WI38 (cell line): ENCODE results near the gene UTS2R.

Experiments
- H3K4me3 ChIP-seq: 2 replicates; pipeline ENCODE4 v1.5.1; 2011; ENCODE audit warnings: low read depth, mild to moderate bottlenecking, control low read depth, low read length
- TF ChIP-seq, protein P1 (sequence below): IDR thresholded peaks from 2 replicates; pipeline ENCODE4 v1.5.1; 2012; ENCODE audit warnings: low read depth, mild to moderate bottlenecking, control low read depth, low read length

The UTS2R gene

DNA sequence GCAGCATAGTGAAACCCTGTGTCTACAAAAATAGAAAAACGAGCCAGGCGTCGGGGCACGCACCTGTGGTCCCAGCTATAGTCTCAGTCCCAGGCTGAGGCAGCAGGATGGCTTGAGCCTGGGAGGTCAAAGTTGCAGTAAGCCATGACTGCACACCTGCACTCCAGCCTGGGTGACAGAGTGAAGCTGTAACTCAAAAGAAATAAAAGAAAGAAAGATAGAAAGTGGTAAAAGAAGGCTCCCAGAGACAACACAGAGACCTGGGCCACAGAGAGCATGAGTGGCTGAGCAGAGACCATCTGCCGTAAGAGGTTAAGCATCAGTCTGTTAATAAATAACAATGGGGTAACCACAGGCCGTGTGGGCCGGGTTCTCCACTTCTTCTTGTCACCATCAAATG is 31.3 kb downstream of the UTS2R start:
- TF ChIP-seq, protein P1, sequence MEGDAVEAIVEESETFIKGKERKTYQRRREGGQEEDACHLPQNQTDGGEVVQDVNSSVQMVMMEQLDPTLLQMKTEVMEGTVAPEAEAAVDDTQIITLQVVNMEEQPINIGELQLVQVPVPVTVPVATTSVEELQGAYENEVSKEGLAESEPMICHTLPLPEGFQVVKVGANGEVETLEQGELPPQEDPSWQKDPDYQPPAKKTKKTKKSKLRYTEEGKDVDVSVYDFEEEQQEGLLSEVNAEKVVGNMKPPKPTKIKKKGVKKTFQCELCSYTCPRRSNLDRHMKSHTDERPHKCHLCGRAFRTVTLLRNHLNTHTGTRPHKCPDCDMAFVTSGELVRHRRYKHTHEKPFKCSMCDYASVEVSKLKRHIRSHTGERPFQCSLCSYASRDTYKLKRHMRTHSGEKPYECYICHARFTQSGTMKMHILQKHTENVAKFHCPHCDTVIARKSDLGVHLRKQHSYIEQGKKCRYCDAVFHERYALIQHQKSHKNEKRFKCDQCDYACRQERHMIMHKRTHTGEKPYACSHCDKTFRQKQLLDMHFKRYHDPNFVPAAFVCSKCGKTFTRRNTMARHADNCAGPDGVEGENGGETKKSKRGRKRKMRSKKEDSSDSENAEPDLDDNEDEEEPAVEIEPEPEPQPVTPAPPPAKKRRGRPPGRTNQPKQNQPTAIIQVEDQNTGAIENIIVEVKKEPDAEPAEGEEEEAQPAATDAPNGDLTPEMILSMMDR: no peak
- no peak overlapping the region for H3K4me3 ChIP-seq

DNA sequence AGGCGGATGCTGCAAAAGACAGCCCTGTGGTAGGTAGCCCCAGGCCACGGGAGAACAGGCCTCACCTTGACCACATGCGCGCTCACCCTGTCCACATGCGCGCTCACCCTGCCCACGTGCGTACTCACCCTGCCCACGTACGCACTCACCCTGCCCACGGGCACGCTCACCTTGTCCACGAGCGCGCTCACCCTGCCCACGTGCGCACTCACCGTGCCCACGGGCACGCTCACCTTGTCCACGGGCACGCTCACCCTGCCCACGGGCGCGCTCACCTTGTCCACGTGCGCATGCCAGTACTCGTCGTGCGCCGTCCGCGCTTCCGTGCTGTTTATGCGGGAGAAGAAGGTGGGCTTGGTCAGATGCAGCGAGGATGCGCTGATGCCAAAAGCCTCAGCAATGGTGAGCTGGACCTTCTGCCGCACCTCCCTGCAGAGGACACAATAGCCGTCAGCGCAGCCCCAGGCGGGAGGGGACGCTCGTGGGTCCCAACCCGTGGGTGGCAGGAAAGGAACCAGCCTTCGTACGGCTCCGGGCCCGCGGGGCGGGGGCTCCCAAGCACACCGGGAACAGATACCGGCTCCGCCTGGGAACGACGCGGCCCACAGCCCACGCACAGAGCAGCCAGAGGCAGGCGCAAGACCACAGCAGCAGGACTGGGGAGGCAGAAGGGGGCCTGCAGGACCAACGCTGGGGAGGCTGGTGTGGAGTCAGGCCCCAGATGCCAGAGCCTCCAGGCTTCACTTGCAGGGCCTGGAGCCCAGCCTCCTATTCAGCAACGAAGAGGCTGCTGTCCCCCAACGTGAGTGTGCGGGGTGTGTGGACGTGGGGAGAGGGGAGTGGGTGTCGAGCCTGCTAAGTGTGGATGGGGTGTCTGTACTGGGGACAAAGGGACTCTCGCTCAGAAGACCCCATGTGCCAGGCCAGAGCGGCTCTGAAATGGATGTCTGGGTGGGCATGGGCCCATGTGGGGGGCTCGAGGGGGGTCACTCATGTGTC is 32.4 kb downstream of the UTS2R start:
- no peak overlapping the region for H3K4me3 ChIP-seq
- TF ChIP-seq, protein P1: no peak

DNA sequence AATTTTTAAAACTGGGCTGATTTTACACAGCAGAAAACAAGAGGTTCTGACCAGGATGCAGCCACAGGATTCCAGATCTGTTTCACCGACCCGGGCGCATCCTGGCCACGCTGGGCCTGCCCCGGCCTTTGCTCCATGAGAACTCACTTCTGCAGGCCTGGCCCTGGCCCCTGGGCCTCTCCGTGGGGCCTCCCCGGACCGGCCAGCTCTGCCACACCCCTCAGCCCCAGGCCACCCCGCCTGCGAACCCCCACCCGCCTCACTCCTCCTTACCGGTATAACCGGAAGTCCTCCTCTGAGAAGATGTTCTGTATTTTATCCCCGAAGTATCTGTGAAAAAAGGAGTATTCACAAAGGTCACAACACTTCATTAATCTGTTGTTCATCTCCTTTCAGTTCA is 33.5 kb downstream of the UTS2R start:
- H3K4me3 ChIP-seq: no peak overlapping the region
- TF ChIP-seq, protein P1: no peak

DNA sequence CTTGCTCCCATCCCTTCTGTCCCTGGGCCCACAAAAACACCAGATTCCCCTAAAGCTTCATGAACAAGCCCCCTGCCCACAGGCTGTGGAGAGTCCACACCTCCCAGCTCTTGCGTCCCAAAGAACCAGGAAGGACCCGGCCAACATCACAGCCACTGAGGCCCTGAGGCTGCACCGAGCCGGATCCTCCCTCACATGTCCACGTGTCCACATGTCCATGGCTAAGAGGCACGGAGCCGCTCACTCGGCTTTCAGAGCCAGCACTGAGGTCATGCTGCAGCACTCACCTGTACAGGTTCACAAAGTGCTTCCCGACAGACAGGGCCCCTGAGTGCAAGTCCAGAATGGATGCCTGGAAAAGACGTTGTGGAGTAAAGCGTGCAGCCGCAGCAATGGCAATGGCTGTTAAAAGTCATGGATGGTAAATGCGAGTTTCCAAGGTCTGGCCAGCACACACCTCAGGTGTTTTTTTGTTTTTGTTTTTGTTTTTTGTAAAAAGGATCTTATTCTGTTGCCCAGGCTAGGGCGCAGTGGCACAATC is 34.6 kb downstream of the UTS2R start:
- TF ChIP-seq, protein P1: no peak
- no peak overlapping the region for H3K4me3 ChIP-seq

DNA sequence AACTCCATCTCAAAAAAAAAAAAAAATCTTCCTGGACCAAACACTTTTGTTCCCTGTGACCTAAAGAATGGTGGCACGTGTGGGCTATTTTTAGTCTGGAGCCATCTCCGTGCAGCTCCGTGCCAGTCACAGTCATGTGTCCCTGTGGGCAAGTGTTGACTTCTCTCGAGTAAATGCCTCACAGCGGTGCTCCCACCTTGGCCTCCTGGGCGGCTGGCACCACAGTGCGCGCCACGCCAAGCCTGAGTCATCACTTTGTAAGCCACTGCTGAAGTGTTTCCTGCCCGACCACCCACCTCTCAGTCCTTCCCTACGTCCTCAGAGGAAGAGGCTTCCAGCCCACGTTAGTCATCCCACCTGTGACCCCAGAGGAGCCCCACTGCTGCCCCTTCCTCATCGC is 35.7 kb downstream of the UTS2R start:
- TF ChIP-seq, protein P1: no peak

DNA sequence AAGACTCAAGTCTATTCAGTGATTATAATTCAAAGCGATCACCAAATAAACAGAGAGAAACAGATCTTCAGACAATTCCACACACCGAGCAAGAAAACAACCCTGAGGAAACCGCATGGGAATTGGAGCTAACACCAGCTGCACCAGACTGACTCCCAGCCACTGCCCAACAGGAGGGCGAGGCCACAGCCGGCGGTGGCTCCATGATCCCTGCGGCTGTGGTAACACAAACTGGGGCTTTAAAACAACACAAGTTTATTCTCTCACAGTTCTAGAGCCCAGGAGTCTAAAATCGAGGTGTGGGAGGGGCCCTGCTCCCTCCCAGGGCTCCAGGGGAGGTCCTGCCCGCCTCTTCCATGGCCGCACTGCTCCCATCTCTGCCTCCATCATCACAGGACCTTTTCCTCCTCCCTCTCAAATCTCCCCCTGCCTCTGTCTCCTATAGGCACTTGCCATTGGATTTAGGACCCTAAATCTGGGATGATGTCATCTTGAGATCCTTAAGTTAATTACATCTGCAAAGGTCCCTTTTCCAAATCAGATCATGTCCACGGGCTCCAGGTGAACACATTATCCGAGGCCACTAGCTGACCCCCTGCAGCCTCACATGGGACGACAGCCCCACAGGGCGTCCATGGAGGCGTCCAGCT is 36.8 kb downstream of the UTS2R start:
- no peak overlapping the region for H3K4me3 ChIP-seq
- TF ChIP-seq, protein P1: no peak

More for the DNA sequence above, 35.7 kb downstream of the UTS2R start:
- H3K4me3 ChIP-seq: no peak overlapping the region
